Fibroblast of mammary gland (primary cell): ENCODE data around the gene EXOC7.

Source experiments
- DNase-seq: peaks from one replicate; pipeline ENCODE4 v3.0.0-alpha.2; 2010; ENCODE audit warnings: low read depth
- H3K4me3 ChIP-seq: 2 replicates; pipeline ENCODE4 v1.5.1; 2011; ENCODE audit warnings: low read depth, mild to moderate bottlenecking, low read length, moderate library complexity; ENCODE audit not compliant: control insufficient read depth
- CTCF ChIP-seq: conservative IDR thresholded peaks from 2 replicates; pipeline ENCODE4 v1.5.1; 2011; ENCODE audit warnings: low read depth, low read length, inconsistent platforms; ENCODE audit not compliant: control insufficient read depth, insufficient read depth

EXOC7 gene

DNA sequence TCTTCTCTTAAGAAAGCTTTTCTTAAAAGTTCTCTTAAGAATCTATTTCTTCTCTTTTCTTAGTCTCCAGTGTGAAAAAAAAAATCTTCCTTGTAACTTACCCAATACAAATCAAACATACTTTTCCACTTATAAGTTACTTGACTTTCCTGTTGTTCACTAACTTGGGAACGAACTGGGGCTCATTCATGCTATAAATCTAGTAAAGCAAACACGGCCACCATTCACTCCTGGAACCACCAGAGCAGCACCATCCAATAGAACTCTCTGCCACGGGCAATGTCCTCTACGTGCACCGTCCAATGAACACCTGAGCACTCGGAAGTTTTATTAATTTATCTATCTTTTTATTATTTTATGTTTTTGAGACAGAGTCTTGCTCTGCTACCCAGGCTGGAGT is 52.0 kb downstream of the EXOC7 start:
- DNase-seq, result no peak
- H3K4me3 ChIP-seq, result no peak overlapping the region
- TF ChIP-seq CTCF, result no peak

- no peak for DNase-seq
- no peak for TF ChIP-seq CTCF
Observed at GRCh38 chr17:76050538-76051467, 52.8 kb downstream of the EXOC7 start.

GRCh38 chr17:76049836-76050537 is 53.6 kb downstream of the EXOC7 start:
- H3K4me3 ChIP-seq, result no peak overlapping the region
- TF ChIP-seq CTCF, result no peak
- no peak for DNase-seq

More at GRCh38 chr17:76050538-76051467, 52.8 kb downstream of the EXOC7 start:
- no peak overlapping the region for H3K4me3 ChIP-seq

DNA sequence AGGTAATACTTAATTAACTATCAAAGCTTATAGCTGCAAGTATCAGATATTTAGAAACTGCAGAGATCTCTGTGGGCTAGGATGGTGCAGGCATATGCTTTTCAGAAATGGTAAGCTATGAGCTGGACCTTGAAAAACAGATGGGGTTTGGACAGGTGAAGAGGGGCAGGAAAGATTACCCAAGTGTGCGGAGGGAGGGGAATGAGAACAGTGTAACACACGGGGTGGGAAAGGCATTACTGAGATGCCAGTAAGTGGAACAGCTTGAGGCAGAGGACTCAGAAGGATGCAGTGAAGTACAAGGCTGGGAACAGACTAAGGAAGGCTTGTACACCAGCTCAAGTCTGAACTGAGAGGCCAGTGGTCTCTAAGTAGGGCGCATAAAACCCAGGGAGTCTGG is 54.3 kb downstream of the EXOC7 start:
- H3K4me3 ChIP-seq, result no peak overlapping the region
- no peak for TF ChIP-seq CTCF
- no peak for DNase-seq

- TF ChIP-seq CTCF, result no peak
- H3K4me3 ChIP-seq, result no peak overlapping the region
- no peak for DNase-seq
Observed at GRCh38 chr17:76048711-76049110, 54.9 kb downstream of the EXOC7 start.

- DNase-seq, result no peak
- no peak for TF ChIP-seq CTCF
- no peak overlapping the region for H3K4me3 ChIP-seq
Observed at GRCh38 chr17:76048025-76048605, 55.5 kb downstream of the EXOC7 start.
